ENCODE measurements around the gene PSG1.

PSG1 gene

DNA sequence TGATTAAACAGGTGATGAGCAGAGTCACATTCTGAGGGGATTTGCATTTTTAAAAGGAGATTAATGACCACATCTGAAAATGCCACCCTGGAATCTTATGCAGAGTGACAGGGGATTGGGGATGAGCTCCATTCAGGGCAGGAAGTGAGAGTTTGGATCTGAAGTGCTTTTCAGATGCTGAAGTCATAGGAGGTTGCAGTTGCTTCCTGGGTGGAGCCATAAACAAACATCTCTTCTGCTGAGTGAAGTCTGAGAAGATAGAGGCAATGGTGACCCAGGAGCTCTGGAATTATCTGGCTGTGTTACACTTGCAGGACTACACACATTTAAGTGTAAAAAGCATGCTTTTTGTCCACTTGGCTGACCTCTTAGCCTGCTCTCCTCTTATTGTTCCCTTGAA, 62.6 kb downstream of the PSG1 start:
- no peak for DNase-seq

Data from activated CD8-positive, alpha-beta memory T cell treated with anti-CD3 and anti-CD28 coated beads, Interleukin-2, amount 50 U/mL, for 48 hours (primary cell).